Measurements from ENCODE around the gene MEIS3. TPM values are rescaled to one million over a fixed set of nuclear protein-coding genes. Genes with fewer than 3 reads are reported as not detected.

The MEIS3 gene
- total RNA-seq, 1 experiment from 2014 or later, result 35.8 TPM

DNA sequence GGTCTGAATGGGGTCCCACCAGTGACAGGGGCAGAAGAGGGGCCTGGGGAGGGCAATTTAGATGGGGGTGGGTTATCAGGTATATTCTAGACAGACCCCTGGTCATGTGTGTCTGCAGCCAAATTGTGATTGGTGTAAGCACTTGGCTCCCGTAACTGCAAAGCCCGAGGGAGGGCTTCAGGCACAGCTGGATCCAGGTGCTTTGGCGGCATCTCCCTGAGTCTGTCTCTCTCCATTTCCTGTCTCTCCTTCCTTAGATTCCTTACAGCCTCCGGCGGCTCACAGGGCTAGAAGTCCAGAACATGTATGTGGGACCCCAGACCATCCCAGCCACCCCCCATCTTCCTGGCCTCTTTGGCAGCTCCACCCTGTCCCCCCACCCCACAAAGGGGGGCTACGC is 38.8 kb downstream of the MEIS3 start:
- Histone ChIP-seq H3K36me3 (ENCODE audit: control insufficient read depth in 1 of 2, insufficient read depth in 2 of 2, low read length in 2 of 2) (peaks cover 15 to 32% of the 10 kb centered on the region in 2 experiments; a peak in 3 of 4 replicates), H3K9me3 (ENCODE audit: control insufficient read depth in 1 of 2, insufficient read depth in 1 of 2, low read depth in 1 of 2, low read length in 2 of 2) (no peaks in the 10 kb centered on the region), H4K20me1 (ENCODE audit: insufficient read depth) (no peaks in the 10 kb centered on the region), H3K4me3 (replicated peaks in 1 of 2; ENCODE audit: low read depth in 1 of 2, low read length in 2 of 2) (no peak overlapping the region), H3K4me1 (ENCODE audit: control insufficient read depth in 1 of 2, insufficient read depth in 2 of 2, low read length in 2 of 2) (0 out of 4 replicates have a peak, but pooled peaks cover 0 to 4% of the 10 kb centered on the region in 2 experiments), H2AFZ (ENCODE audit: low read depth, low read length, poor library complexity, severe bottlenecking) (no peak overlapping the region), H3K27me3 (ENCODE audit: insufficient read depth, low read length) (no peaks in the 10 kb centered on the region), H3K9ac (ENCODE audit: low read length) (no peak overlapping the region), H3K27ac (ENCODE audit: low read depth, low read length) (no peak overlapping the region), H3K79me2 (ENCODE audit: insufficient read depth, low read length) (no peaks in the 10 kb centered on the region), H3K4me2 (ENCODE audit: low read length) (no peak overlapping the region), H3K9me2 (ENCODE audit: insufficient read depth) (no peaks in the 10 kb centered on the region)
- ChIA-PET RAD21 (ENCODE audit: low non-redundant PET in 1 of 2, low total read pairs in 2 of 2, uncharacterized antibody in 2 of 2, unreplicated experiment in 2 of 2) (no interaction called here), CTCF (no interaction called here), POLR2A (no interaction called here)
- TF ChIP-seq CEBPB (IDR thresholded peaks at IDR 0.05; ENCODE audit: low read depth) (no peak), SP1 (IDR thresholded peaks at IDR 0.05; ENCODE audit: low read depth) (no peak), EGR1 (IDR thresholded peaks at IDR 0.05; ENCODE audit: low read depth) (no peak), RAD21 (IDR thresholded peaks at IDR 0.05; ENCODE audit: low read depth) (no peak), YY1 (IDR thresholded peaks at IDR 0.05; ENCODE audit: extremely low read depth, insufficient replicate concordance, low read depth, low read length) (no peak), ZFX (IDR thresholded peaks at IDR 0.05) (no peak), POLR2A (IDR thresholded peaks at IDR 0.05; ENCODE audit: borderline replicate concordance, extremely low read depth, insufficient read depth, insufficient read length) (no peak), EZH2 (IDR thresholded peaks at IDR 0.05) (no peak), POLR2AphosphoS5 (IDR thresholded peaks at IDR 0.05; ENCODE audit: low read depth, low read length) (no peak), EZH2phosphoT487 (IDR thresholded peaks at IDR 0.05; ENCODE audit: borderline replicate concordance) (no peak), TCF7L2 (IDR thresholded peaks at IDR 0.05; ENCODE audit: borderline replicate concordance, extremely low read depth, insufficient read depth, insufficient read length) (no peak), ZNF274 (IDR thresholded peaks at IDR 0.05; ENCODE audit: low read depth, low read length) (no peak), SIN3A (IDR thresholded peaks at IDR 0.05; ENCODE audit: low read depth) (no peak)
- TF ChIP-seq, protein P1, sequence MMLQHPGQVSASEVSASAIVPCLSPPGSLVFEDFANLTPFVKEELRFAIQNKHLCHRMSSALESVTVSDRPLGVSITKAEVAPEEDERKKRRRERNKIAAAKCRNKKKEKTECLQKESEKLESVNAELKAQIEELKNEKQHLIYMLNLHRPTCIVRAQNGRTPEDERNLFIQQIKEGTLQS (IDR thresholded peaks at IDR 0.05), result no peak
- TF ChIP-seq, protein P2, sequence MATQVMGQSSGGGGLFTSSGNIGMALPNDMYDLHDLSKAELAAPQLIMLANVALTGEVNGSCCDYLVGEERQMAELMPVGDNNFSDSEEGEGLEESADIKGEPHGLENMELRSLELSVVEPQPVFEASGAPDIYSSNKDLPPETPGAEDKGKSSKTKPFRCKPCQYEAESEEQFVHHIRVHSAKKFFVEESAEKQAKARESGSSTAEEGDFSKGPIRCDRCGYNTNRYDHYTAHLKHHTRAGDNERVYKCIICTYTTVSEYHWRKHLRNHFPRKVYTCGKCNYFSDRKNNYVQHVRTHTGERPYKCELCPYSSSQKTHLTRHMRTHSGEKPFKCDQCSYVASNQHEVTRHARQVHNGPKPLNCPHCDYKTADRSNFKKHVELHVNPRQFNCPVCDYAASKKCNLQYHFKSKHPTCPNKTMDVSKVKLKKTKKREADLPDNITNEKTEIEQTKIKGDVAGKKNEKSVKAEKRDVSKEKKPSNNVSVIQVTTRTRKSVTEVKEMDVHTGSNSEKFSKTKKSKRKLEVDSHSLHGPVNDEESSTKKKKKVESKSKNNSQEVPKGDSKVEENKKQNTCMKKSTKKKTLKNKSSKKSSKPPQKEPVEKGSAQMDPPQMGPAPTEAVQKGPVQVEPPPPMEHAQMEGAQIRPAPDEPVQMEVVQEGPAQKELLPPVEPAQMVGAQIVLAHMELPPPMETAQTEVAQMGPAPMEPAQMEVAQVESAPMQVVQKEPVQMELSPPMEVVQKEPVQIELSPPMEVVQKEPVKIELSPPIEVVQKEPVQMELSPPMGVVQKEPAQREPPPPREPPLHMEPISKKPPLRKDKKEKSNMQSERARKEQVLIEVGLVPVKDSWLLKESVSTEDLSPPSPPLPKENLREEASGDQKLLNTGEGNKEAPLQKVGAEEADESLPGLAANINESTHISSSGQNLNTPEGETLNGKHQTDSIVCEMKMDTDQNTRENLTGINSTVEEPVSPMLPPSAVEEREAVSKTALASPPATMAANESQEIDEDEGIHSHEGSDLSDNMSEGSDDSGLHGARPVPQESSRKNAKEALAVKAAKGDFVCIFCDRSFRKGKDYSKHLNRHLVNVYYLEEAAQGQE (IDR thresholded peaks at IDR 0.05; ENCODE audit: low read depth), result no peak
- TF ChIP-seq, protein P3, sequence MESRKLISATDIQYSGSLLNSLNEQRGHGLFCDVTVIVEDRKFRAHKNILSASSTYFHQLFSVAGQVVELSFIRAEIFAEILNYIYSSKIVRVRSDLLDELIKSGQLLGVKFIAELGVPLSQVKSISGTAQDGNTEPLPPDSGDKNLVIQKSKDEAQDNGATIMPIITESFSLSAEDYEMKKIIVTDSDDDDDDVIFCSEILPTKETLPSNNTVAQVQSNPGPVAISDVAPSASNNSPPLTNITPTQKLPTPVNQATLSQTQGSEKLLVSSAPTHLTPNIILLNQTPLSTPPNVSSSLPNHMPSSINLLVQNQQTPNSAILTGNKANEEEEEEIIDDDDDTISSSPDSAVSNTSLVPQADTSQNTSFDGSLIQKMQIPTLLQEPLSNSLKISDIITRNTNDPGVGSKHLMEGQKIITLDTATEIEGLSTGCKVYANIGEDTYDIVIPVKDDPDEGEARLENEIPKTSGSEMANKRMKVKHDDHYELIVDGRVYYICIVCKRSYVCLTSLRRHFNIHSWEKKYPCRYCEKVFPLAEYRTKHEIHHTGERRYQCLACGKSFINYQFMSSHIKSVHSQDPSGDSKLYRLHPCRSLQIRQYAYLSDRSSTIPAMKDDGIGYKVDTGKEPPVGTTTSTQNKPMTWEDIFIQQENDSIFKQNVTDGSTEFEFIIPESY (IDR thresholded peaks at IDR 0.05; ENCODE audit: extremely low read depth, insufficient replicate concordance, low read length), result no peak
- TF ChIP-seq, protein P4, sequence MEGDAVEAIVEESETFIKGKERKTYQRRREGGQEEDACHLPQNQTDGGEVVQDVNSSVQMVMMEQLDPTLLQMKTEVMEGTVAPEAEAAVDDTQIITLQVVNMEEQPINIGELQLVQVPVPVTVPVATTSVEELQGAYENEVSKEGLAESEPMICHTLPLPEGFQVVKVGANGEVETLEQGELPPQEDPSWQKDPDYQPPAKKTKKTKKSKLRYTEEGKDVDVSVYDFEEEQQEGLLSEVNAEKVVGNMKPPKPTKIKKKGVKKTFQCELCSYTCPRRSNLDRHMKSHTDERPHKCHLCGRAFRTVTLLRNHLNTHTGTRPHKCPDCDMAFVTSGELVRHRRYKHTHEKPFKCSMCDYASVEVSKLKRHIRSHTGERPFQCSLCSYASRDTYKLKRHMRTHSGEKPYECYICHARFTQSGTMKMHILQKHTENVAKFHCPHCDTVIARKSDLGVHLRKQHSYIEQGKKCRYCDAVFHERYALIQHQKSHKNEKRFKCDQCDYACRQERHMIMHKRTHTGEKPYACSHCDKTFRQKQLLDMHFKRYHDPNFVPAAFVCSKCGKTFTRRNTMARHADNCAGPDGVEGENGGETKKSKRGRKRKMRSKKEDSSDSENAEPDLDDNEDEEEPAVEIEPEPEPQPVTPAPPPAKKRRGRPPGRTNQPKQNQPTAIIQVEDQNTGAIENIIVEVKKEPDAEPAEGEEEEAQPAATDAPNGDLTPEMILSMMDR (IDR thresholded peaks at IDR 0.05 in 2 of 3, conservative IDR thresholded peaks at IDR 0.05 in 1 of 3; ENCODE audit: borderline replicate concordance in 1 of 3, insufficient read depth in 1 of 3, low read depth in 2 of 3, low read length in 2 of 3), result no peak
- TF ChIP-seq, protein P5, sequence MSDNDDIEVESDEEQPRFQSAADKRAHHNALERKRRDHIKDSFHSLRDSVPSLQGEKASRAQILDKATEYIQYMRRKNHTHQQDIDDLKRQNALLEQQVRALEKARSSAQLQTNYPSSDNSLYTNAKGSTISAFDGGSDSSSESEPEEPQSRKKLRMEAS (IDR thresholded peaks at IDR 0.05), result no peak
- ATAC-seq, result no peak
- DNase-seq (ENCODE audit: low read depth, low spot score), result no peak
- no TSS peak for BruUV-seq (replicated peaks)
- intact Hi-C loops (cut with micrococcal nuclease), result no loop called here
